GM18499 (cell line): ENCODE results near the gene NTF3.

ENCODE experiments used
- ATAC-seq: cut with Tn5 transposase; IDR thresholded peaks from one replicate; pipeline ENCODE4 v1.9.1; 2021; ENCODE audit warnings: moderate number of reproducible peaks; ENCODE audit not compliant: insufficient read depth, unreplicated experiment

Gene NTF3

DNA sequence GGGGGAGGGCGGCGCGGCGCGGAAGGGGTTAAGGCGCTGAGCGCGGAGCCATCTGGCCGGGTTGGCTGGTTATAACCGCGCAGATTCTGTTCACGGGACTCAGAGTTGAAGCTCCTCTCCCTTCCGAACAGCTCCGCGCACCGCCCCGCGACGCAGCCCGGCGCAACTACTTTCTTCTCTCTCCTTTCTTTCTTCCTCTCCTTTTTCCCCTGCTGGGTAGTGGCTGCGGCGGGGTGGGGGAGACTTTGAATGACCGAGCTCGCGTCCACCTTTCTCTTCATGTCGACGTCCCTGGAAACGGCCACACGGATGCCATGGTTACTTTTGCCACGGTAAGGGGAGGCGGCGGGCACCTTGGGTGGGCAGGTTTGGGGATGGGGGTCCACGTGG, at the start of gene NTF3:
NTF3 (plus strand) TSS at position 98 of the 390 bp plus-strand sequence; CDS start at position 315, 217 bp downstream.
- no peak for ATAC-seq

DNA sequence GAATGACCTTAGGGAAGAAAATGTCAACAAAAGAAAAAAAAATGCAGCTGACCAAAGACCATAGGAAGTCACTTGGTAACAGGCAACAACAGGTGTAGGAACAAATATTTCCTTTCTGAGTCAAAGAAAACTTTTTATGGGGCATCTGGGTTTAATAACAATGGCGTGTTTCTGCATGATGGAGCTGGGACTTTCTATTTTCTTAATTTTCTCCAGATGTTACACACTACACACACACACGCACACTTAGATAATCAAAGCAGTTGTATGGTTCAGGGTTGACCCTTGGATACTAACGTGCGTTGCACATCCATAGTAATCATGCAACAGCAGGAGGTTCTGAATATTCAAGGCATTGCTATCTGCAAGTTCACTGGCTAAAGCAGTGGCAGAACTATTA, 47.9 kb upstream of the NTF3 start:
- ATAC-seq: no peak

- ATAC-seq: no peak
Observed at GRCh38 chr12:5388581-5389535, 43.0 kb upstream of the NTF3 start.

- no peak for ATAC-seq
Observed at GRCh38 chr12:5390174-5390799, 41.6 kb upstream of the NTF3 start.

DNA sequence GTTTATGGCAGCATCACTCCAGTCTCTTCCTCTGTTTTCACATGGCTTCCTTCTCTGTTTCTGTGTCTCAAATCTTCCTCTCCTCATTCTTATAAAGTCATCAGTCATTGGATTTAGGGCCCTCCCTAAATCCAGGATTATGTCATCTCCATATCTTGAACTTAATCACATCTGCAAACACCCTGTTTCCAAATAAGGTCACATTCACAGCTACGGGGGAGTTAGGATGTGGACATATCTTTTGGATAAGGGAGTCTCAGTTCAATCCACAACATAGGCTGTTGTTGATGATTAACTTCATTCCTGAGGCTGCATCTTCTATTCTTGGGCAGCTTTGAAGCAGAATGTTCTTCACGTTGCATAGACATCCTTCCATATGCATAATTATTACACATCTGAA, 40.3 kb upstream of the NTF3 start:
- ATAC-seq: no peak

GRCh38 chr12:5392961-5393360, 38.9 kb upstream of the NTF3 start:
- no peak for ATAC-seq

DNA sequence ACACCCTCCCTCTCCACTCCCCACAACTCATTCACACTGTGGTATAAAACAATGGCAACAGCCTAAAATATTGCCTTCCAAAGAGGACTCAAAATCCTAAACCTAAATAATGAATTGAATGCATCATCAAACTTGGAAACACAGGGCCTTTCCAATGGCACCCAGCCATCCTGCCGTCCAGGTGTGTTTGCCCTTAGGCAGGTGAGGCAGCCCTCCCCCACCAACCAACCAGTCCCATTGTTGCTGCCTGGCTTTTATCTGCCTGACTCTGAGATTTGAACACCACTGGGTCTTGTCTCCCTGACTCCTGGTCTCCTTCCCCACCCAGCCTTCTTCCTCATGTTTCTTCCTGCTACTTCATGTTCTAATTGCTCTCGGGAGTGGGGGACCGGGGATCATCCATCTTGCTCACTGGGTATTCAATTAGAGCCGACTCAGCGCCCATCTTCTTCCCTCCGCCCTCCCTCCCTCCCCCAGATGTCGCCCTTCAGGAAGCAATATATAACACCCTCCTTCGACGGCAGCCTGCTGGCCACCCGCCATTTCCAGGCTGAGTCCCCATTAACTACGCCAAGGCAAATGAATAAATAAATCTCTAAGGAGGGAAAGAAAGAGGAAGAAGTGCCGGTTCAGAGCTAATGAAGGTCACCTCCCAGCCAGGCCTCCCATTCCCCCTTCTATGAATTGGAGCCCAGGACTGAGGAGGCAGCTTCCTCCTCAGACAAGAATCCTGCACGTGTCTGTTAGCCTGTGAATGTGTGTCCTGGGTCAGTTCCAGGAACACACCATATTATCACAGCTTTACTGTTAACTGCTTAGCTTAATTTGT, 36.3 kb upstream of the NTF3 start:
- ATAC-seq: no peak

DNA sequence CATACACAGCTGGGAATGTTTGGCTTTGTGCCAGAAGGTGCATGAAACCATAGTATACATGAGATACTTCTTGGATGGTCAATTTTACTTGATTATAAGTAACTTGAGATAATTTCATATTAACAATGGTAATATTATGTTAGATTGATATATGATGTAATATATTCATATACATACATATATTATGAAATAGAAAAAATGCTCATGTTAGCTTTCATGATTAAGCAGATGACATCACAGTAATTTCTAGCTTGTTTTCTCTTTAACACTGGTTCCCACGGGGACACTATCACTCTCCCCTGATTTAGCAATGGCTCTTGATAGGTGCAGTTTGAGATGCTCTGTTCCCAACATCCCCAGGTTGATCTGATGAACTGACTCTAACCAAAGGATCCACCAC, 35.4 kb upstream of the NTF3 start:
- no peak for ATAC-seq

DNA sequence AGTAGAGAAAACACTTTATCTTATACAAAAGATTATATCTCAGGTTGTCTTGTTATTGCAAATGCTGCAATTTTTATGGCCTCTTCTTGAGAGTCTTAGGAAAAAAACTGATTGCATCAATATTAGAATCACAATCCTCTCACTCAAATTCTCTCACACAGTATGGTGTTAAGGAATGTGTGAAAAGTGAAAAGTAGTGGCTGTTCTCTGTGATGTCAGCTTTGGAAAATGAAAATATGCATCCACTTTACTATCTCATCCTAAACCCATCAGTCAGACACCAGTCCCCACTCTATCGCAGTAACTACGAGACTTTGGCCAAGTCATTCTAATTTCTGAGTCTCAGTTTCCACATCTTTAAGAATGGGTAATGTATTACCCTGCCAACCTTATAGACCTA, 32.6 kb upstream of the NTF3 start:
- no peak for ATAC-seq

GRCh38 chr12:5402009-5402935, 29.6 kb upstream of the NTF3 start:
- ATAC-seq: no peak

- ATAC-seq: no peak
Observed at GRCh38 chr12:5403411-5403810, 28.5 kb upstream of the NTF3 start.

- no peak for ATAC-seq
Observed at GRCh38 chr12:5407034-5407856, 24.7 kb upstream of the NTF3 start.

DNA sequence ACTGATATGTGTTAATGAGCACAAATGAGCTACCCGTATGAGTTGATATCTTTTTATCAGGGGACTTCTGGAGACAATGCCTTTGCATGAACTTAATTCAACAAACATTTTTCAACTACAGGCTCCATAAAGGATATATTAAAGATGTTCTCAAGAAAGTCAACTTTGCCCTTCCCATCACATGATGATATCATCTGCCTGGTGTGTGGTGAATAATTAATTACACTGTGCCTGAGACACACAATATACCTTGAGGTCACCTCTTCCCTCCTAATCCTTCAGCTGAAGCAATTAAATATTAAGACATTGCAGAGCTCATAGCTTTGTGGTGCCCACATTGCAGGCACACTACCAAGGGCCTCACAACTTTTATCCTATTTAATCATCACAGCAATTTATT, 22.3 kb upstream of the NTF3 start:
- no peak for ATAC-seq

- ATAC-seq: no peak
Observed at GRCh38 chr12:5416571-5416970, 15.3 kb upstream of the NTF3 start.

- no peak for ATAC-seq
Observed at GRCh38 chr12:5417500-5417899, 14.4 kb upstream of the NTF3 start.

DNA sequence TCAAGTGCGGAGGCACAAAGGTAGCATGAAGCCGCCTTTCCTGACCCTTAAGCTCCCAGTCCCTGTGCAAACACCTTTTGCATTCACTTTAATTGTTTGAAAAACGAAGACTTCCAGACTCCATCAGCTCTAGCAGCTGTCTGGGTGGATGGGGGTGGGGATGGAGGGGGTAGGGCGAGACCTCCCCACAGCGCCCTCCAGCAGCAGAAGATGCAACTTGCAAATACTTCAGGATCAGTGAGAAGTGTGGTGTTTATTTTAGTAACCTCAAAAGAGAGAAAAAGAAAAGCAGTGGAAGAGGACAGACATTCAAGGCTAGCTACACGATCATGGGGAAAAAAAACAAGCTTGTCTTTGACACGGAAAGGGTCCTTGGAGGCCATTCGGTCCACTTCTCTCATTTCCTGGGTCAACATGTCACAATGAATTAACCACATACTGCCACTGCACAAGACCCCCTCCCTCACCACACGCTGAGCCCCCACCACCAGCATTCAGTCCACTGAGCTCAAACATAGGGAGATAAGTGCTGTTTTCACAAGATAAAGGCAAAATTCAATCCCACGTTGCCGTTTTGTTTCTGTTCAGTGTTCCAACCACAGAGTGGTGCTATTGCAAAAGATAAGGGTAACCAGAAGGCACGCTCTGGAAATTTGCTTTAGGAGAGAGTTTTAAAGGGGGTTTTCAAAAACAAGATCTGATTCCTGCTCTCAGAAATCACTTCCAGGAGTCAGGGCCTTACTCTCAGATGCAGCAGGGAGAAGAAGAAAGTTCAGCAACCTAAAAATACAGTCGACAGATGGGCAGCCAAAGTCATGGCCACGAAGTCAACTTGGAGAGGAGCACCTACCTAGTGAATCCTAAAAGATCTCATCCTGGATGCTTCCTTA, 3.3 kb upstream of the NTF3 start:
- no peak for ATAC-seq

DNA sequence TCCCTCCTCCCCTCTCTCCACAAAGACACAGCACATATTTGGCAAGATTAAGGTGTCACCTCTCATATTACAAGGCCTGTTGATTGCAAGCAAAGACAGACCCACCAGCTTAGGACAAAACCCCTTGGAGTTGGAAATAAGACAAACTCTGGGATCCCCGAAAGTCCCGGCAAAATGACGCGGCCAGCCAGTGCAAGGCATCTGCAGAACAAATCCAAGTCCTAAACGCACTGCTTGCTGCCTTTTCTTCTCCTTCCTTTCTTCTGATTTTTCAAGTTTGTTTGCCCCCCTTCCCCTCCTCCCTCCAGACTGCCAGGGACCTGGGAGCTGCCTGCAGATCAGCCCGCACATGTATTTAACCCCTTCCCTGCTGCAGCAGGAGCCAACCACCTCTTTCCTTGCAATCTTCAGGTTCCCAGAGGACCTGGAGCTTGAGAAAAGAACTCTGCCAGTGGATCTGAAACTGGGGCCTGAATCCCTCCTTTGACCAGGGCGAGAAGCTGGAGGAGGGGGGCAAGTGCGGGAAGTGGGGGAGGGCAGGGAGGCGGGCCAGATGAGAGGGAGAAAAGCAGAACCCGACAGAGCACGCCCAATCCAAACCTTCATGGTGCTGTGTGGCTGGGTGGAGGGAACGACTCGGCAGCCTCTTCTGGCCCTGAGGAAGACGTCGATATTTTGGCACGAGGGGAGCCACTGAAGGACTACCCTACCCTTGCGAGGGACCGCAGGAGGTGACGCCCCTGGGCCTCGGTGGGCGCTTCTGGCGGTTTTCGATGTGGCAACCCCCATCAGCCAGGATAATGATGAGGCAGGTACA, 2.0 kb upstream of the NTF3 start:
- ATAC-seq: no peak
